HTERT RPE-1 (cell line): ENCODE results near the gene BBX.

Experiments used
- in situ Hi-C: fragments of 300-500 bp; cut with MboI; formaldehyde crosslinking; loops from 4 replicates; pipeline ENCODE4 v1.14.3; 2020; ENCODE audit warnings: low sequenced_read_pairs

Gene BBX

GRCh38 chr3:107522510-107523288 is at the start of gene BBX:
Gene BBX (plus strand): TSS chr3:107522962. CDS start chr3:107710461, 187,499 bp downstream.
- in situ Hi-C loops, result no loop called here

GRCh38 chr3:107476462-107476861 is 46.3 kb upstream of the BBX start:
- in situ Hi-C loops, result no loop called here

- in situ Hi-C loops, result no loop called here
Measured at GRCh38 chr3:107487490-107487889, 35.3 kb upstream of the BBX start.

GRCh38 chr3:107488942-107489341 is 33.8 kb upstream of the BBX start:
- in situ Hi-C loops, result no loop called here

GRCh38 chr3:107493134-107493533 is 29.6 kb upstream of the BBX start:
- in situ Hi-C loops, result no loop called here

- in situ Hi-C loops, result no loop called here
Measured at GRCh38 chr3:107496855-107497254, 25.9 kb upstream of the BBX start.

- in situ Hi-C loops, result no loop called here
Measured at GRCh38 chr3:107498646-107499045, 24.1 kb upstream of the BBX start.

GRCh38 chr3:107506458-107506857 is 16.3 kb upstream of the BBX start:
- in situ Hi-C loops, result no loop called here

GRCh38 chr3:107508331-107508730 is 14.4 kb upstream of the BBX start:
- in situ Hi-C loops, result no loop called here

GRCh38 chr3:107512108-107512507 is 10.7 kb upstream of the BBX start:
- in situ Hi-C loops, result no loop called here

- in situ Hi-C loops, result no loop called here
Measured at GRCh38 chr3:107514453-107514852, 8.3 kb upstream of the BBX start.

- in situ Hi-C loops, result no loop called here
Measured at GRCh38 chr3:107516475-107516874, 6.3 kb upstream of the BBX start.

- in situ Hi-C loops, result no loop called here
Measured at GRCh38 chr3:107520535-107520934, 2.2 kb upstream of the BBX start.

- in situ Hi-C loops, result no loop called here
Measured at GRCh38 chr3:107521469-107522059, 1.2 kb upstream of the BBX start.

- in situ Hi-C loops, result no loop called here
Measured at GRCh38 chr3:107523289-107523538, 452 bp downstream of the BBX start.

- in situ Hi-C loops, result no loop called here
Measured at GRCh38 chr3:107523539-107524325, 970 bp downstream of the BBX start.

- in situ Hi-C loops, result no loop called here
Measured at GRCh38 chr3:107524326-107524840, 1.6 kb downstream of the BBX start.

- in situ Hi-C loops, result no loop called here
Measured at GRCh38 chr3:107524841-107525643, 2.3 kb downstream of the BBX start.

GRCh38 chr3:107525644-107526305 is 3.0 kb downstream of the BBX start:
- in situ Hi-C loops, result no loop called here

GRCh38 chr3:107531917-107532469 is 9.2 kb downstream of the BBX start:
- in situ Hi-C loops, result no loop called here
